GM18951 (cell line): ENCODE data around the gene GAS7.

Source experiments
- POLR2A ChIP-seq: IDR thresholded peaks from 4 replicates; pipeline ENCODE4 v1.6.1; 2011; ENCODE audit warnings: mild to moderate bottlenecking; ENCODE audit not compliant: insufficient read length, insufficient read depth; ENCODE audit errors: extremely low read depth
- in situ Hi-C: fragments of 300-500 bp; cut with MboI; formaldehyde crosslinking; loops from one replicate; pipeline ENCODE4 v1.12.0; 2022; ENCODE audit warnings: low sequenced_read_pairs, mixed read lengths, inconsistent platforms; ENCODE audit not compliant: unreplicated experiment

GAS7 gene

DNA sequence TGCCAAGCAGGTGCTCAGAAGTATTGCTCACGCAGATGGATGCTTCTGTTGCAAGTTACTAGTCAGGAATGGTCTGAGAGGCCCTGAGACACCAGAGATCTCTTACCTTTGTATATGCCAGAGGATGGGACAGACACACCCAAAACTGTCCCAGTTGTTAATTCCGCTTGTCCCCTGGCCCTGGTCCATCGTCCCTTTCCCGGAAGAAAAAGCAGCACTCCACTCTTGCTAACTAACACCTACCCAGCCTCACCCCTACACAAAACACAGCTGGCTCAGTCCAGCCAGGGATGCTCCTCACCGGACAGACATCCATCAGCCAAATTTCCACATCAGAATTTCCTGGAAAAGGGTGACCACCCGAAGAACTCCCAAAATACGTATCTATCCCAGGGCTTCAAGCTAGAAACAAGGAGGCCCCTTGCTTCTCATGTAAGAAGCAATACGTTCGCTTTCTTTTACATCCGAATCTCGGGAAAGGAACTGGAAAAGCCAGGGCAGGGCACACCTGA, 2.0 kb downstream of the GAS7 start:
- in situ Hi-C loops = no loop called here
- no peak for TF ChIP-seq POLR2A

DNA sequence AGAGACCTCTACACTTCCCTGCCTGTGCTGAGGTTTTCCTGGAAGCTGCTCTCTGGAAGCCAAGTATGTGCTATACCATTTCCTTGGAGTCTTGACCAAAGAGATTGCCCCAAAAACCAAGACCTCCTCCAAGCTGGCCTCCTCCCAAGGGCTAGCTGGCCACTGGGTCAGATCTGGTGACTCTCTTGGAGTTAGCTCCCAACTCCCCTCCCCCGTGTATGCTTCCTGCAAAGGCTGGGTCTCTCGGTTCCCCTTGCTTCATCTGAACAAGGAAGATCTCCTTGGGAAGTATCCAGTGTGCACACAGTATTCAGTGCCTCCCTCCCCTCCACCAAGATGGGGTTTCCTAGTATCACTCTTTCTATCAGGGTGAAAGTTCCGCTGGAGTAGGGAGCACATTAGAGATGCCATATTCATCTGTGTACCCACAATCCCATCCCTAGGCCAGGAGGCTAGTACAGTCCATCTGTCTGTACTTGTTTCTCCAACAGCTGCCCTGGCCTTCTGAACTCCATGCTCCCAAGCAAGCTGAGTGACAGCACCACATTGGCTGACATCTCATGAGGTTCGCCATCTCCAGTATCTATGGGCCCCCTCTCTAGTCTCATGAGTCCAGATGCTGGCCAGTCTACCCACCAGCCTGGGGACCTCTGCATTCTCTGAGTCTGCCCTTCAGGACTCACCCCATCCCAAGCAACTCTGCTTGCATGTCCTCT, 3.2 kb downstream of the GAS7 start:
- in situ Hi-C loops = no loop called here

DNA sequence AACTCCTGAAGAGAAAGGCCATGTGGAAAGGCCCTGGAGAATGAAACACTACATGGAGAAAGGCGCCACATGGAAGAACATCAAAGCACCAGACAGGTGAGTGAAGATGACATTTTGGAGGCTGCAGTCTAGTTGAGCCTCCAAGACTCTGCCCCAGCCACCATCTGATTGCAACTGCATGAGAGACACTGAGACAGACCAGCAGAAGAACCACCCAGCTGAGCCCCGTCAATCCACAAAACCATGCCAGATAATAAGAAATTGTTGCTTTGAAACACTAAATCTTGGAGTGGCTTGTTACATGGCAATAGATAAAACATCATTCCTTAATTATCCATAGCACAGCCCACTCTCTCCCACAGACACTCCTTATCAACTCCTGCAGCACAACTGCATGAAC, 4.8 kb downstream of the GAS7 start:
- no peak for TF ChIP-seq POLR2A
- in situ Hi-C loops = no loop called here

More for the DNA sequence above, 3.2 kb downstream of the GAS7 start:
- TF ChIP-seq POLR2A = no peak

DNA sequence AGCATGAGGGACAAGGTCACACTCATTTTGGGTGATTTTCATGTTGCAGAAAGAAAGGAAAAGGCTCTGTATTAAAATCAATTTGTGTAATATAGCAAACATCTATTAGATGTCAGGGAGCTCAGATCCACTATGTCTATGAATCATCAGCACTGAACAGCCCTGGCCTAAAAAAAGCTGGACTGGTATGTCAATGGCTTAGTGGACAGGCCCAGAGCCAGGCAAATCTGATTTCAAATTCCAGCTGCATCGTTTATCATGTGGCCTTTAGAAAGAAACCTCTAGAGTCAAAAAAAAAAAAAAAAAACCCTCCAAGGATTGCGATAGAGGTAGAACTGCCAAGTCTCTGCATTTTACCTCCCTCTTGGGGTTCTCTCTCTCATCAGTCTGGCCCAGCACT, 5.4 kb downstream of the GAS7 start:
- in situ Hi-C loops = no loop called here
- no peak for TF ChIP-seq POLR2A

DNA sequence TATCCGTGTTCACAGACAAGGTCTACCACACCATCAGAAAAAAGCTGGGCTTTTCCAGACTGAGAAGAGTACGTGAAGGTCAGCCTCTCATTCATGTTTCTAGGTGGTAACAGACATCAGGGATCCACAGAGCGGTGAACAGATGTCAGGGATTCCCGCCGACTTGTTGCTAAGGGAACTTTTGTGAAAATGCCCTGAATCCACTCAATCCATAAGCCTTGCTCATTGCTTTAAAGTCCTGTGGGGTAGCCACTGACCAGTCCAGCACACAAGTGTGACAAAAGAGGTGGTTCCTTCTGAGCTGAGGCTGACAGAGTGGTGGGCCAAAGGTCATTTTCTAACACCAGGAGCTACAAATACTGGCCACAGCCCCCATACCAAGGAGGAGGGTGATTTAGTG, 5.9 kb downstream of the GAS7 start:
- TF ChIP-seq POLR2A = no peak
- in situ Hi-C loops = no loop called here

DNA sequence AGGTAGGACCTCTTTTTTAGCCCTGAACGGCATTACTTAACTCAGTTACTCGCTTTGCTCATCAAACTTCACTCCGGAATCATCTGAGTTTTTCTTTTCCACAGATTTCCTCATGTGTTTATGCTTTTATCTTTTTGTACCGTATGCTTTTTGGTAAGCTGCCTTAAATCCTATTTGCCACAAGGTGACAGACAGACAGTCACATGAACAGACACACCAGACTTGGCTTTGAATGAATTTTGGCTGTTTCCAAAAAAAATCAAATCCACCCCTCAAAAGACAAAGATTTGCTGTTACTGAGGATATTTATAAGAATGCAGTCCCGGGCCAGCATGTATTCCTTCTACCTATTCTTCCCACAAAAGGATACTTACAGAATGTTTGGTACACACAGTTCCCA, 10.9 kb downstream of the GAS7 start:
- in situ Hi-C loops = no loop called here
- no peak for TF ChIP-seq POLR2A

DNA sequence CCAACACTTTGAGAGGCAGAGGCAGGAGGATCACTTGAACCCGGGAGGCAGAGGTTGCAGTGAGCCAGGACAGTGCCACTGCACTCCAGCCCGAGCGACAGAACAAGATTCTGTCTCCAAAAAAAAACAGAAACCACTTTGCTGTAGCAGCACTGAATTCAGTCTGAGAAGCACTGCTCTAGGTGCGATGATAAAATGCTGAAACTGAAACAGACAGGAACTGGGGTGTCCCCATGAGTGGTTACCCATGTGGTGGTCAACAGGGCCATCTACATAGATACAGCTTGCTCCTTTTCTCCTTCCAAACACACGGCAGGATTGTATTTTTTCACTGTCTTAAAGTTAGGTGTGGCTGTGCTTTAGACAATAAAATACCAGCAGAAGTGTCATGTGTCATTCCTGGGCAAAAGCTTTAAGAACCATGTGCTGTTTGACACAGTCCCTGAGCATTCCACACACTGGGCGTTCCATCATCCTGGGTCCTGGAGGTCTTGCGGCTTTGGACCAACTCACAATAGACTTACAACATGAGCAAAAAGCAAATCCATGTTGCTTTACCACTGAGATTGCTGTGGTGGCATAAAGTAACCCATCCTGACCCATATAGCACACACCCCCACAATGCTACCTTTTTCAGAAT, 11.5 kb downstream of the GAS7 start:
- in situ Hi-C loops = no loop called here
- no peak for TF ChIP-seq POLR2A

DNA sequence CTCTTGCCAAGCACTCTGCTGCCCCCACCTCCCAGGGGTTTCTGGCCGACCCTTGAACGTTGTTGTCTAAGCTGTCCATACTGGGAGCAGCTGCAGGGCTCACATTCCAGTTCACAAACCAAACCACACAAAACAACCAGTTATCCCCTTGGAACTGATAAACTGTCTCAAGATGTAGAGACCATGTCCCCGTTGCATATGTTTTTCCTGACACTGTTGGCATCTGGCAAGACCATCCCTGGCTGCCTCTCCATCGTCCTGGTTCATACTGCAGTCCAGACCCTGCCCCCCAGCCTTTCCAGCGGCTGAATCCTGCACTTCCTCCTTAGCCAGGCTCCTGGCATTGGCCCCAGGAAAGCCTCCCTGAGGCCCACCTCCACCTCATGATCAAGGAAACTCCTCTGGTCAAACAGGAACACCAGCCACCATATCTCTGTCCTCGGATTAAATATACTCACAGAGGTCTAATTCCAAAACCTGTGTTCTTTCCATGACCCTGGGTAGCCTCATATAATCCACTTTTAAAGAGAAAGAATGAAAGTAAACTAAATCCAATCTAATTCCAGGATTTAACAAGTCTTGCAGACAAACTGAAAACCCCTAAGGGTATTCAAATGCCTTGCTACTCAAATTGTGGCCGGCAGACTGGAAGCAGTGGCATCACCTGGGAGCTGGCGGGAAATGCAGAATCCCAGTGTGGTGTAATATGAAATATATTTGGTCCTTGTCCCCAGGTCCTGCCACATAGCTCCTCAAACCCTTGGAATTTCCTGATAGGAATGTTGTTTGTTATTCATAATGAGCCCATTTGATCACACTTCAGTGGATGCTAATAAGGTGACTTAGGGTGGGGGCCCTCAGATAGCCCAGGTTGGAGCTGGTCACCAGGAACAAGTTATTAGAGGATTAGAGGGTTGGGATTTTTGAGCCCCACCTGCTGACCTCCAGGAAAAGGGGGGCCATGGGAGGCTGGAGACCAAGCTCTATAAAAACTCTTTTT, 14.2 kb downstream of the GAS7 start:
- in situ Hi-C loops = no loop called here
- TF ChIP-seq POLR2A = no peak

DNA sequence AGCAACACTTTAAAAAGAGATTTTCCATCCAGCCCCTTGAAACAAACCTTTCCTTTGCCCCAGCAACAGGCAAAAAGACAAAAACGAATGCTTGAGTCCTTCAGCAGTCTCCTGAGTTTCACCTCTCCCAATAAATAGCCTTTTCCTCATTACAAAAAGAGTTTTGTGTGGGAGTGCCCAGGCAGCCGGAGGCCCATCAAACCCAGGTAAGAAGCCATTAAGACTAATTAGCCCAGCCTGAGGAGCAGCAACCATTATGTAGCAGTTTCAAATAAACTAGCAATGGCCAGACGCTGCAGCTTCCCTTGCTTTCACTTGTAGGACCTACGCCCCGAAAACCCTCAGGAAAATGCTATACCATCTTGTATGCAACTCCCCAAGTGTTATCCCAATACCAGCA, 15.6 kb downstream of the GAS7 start:
- TF ChIP-seq POLR2A = no peak
- in situ Hi-C loops = no loop called here

DNA sequence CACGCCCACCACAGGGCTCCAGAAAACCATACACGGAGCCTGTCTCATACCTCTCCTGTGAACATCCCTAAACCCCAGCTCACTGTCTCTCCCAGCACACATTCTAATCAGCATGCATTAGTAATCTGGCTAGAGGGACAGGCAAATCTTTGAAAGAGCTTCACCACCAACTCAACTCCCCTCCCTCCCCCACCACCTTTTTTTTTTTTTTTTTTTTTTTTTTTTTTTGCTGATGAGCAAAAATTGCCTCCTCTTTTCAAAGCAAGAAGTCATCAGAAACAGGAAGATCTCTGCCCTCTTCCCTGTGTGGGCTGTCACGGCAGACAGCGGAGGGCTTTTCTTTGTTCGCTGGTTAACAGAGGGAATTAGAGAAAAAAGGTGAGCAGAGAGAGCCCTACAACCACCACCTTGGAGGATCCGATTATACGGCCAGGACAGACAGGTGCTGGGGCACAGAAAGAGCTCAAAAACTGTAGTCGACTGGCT, 19.9 kb downstream of the GAS7 start:
- TF ChIP-seq POLR2A = no peak
- in situ Hi-C loops = no loop called here

DNA sequence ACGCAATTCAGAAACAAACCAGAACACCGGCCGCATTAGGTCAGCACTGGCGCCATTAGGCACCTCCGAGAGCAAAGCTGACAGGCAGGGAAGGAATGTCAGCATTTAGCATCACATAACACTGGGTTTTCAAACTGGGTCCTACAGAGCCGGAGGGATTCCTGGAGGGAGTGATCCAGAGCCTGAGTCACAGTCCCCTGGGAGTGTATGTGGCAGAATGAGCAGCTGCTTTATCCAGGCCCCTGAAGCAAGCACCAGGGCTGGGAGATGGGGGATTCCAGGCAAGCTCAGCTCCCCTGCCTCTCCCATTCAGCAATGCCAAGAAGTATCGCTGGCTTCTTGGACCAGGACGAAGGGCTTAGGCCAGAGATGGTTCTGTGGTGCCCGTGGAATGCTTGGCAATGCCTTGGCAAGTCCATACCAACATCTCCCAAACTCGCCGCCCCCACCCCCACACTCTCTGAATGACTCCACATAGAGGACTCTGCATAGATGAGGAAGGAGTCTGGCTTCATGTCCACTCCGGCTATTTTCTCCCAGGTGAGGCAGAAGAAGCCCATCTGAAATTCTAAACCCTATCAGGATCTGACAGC, 20.4 kb downstream of the GAS7 start:
- no peak for TF ChIP-seq POLR2A
- in situ Hi-C loops = no loop called here

DNA sequence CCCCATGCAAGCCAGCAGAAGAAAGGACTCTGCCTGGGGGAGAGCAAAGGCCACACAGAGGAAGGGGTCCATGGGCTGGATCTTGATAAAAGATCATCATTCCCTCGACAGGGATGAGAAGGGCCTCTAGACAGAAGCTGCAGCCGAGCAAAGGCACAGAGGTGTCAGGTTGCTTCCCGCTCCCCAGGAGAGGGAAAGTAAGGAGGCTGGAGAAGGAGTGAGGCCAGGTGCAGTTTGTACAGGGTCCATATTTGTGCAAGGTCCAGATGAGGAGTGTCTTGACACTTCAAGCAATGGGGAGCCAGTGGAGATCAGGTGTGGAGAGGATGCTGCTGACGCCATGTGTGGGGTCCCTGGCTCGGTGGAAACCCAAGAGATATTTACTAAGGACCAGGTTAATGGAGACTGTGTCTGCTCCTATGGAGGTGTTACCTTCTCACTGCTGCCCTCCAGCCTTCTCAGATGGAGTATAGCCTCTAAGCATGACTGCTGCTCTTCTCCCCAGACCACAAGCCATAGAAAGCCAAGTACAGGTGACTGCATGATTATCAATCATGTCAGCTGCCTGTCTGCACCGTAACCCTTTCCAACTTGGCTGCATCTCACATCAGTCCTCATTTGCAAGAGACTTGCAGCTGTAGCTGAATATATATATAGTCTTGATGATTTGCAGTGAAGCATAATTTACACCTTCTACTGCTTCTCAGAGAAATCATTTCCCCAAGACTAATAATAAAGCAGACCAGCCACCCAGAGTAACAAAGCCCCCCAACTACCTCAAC, 21.1 kb downstream of the GAS7 start:
- in situ Hi-C loops = no loop called here
- TF ChIP-seq POLR2A = no peak
